ENCODE data around the gene ZNF526.

DNA sequence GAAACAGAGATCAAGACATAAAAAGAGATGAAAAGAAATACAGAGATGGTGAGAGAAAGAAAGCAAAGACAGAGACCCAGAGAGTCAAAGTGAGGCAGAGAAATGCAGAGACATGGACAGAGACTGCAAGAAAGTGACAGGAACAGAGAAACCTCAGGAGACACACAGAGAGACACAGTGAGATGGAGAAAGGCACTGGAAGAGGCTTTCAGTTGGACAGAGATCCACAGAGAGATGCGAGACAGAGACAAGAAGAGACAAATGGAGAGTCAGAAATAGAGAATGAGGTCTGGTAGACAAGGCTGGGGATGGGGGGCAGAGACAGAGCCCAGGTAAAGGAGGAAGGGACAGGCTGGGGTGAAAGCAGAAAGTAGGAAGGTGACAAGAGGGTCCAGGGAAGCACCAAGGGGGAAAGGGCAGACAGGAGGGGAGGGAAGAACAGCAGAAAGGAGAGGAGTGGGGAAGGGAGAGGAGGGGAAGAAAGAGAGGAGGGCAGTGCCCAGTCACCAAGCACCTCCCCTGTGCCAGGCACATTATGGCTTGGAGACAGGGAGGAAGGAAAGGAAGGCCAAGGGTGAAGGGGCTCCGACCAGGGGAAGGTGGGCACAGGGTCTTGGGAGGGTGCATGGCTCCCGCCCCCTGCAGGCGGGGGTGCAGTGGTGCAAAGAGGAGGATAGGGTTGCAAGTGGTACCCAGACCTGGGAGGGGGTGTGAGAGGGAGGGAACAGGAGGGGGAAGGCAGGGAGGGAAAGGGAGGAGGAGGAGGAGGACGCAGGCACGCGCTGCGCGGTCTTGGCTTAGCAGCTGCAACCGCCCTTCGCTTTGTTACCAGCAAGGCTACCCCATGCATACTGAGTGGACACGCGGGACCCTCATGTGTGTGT is 41.1 kb upstream of the ZNF526 start:
- TF ChIP-seq POLR2A (IDR thresholded peaks at IDR 0.05; ENCODE audit: low read depth, low read length) = no peak
- no peak for TF ChIP-seq TAF1 (IDR thresholded peaks at IDR 0.05; ENCODE audit: low read depth, low read length)
